Erythroblast (primary cell): Measurements from ENCODE around the gene LRBA.
A peak's percentile ranks its signal among the peaks of the same experiment; 100 is the strongest.

Source experiments
- DNase-seq, 2 experiments: peaks; one replicate each; lab custom pipeline; 2025; lab: John Stamatoyannopoulos, UW
- GATA1 ChIP-seq: IDR thresholded peaks from 2 replicates; pipeline ENCODE4 v1.6.1; 2011; ENCODE audit warnings: low read depth, mild to moderate bottlenecking, control low read depth, low read length, moderate library complexity
- POLR2A ChIP-seq: IDR thresholded peaks from 2 replicates; pipeline ENCODE4 v1.6.1; 2011; ENCODE audit warnings: mild to moderate bottlenecking, low read length

LRBA gene

GRCh38 chr4:150343796-150344195, 671.3 kb downstream of the LRBA start:
- DNase-seq, result no peak
- TF ChIP-seq GATA1 (no peak), POLR2A (no peak)

GRCh38 chr4:150342945-150343344, 672.1 kb downstream of the LRBA start:
- peak; percentile 9 to 36 for DNase-seq
- no peak for TF ChIP-seq GATA1

GRCh38 chr4:150337734-150338133, 677.4 kb downstream of the LRBA start:
- TF ChIP-seq GATA1 (no peak), POLR2A (no peak)
- no peak for DNase-seq

GRCh38 chr4:150336676-150337412, 678.2 kb downstream of the LRBA start:
- TF ChIP-seq GATA1, result no peak
- no peak for TF ChIP-seq POLR2A
- peak in 1 of 2 experiments; percentile 3 for DNase-seq

GRCh38 chr4:150332961-150333360, 682.1 kb downstream of the LRBA start:
- DNase-seq, result no peak
- TF ChIP-seq GATA1 (no peak), POLR2A (no peak)

GRCh38 chr4:150332086-150332485, 683.0 kb downstream of the LRBA start:
- DNase-seq, result no peak
- TF ChIP-seq GATA1 (no peak), POLR2A (no peak)

- TF ChIP-seq GATA1 (no peak), POLR2A (no peak)
- DNase-seq, result no peak
These were observed 685.7 kb downstream of the LRBA start for GRCh38 chr4:150329373-150329772.

GRCh38 chr4:150328496-150328895, 686.6 kb downstream of the LRBA start:
- no peak for DNase-seq
- TF ChIP-seq POLR2A (no peak), GATA1 (no peak)

- TF ChIP-seq GATA1 (no peak), POLR2A (no peak)
- DNase-seq, result peak in 1 of 2 experiments; percentile 5
These were observed 687.8 kb downstream of the LRBA start for GRCh38 chr4:150327262-150327780.

- no peak for DNase-seq
- TF ChIP-seq GATA1, result no peak
- no peak for TF ChIP-seq POLR2A
These were observed 689.2 kb downstream of the LRBA start for GRCh38 chr4:150325872-150326271.

- TF ChIP-seq GATA1, result no peak
- DNase-seq, result no peak
These were observed 691.4 kb downstream of the LRBA start for GRCh38 chr4:150323406-150324325.

GRCh38 chr4:150322646-150323045, 692.4 kb downstream of the LRBA start:
- DNase-seq, result no peak
- TF ChIP-seq POLR2A, result no peak
- TF ChIP-seq GATA1, result no peak

GRCh38 chr4:150321113-150321512, 694.0 kb downstream of the LRBA start:
- peak; percentile 55 to 72 for DNase-seq
- no peak for TF ChIP-seq GATA1
- no peak for TF ChIP-seq POLR2A

- no peak for TF ChIP-seq GATA1
- no peak for TF ChIP-seq POLR2A
- DNase-seq, result peak; percentile 8 to 35
These were observed 696.1 kb downstream of the LRBA start for GRCh38 chr4:150318971-150319370.
